Type B pancreatic cell (in vitro differentiated cells): ENCODE measurements around the gene NUDT19. TPM values are rescaled to one million over a fixed set of nuclear protein-coding genes. Genes with fewer than 3 reads are reported as not detected.
A peak's percentile ranks its signal among the peaks of the same experiment; 100 is the strongest.
"Not testable (repeated sequence)": the region's sequence is repeated elsewhere in the genome, so short reads cannot be mapped to it uniquely, and the experiment has no call there.

Source experiments
- DNase-seq: peaks from one replicate; pipeline ENCODE4 v3.0.0; 2021; ENCODE audit warnings: mixed read lengths; ENCODE audit not compliant: unreplicated experiment; ENCODE audit errors: extremely low spot score
- H3K27ac Mint-ChIP-seq: 2 replicates; pipeline ENCODE4 v1.8.0; 2021; ENCODE audit warnings: mild to moderate bottlenecking, mixed read lengths
- H3K27me3 Mint-ChIP-seq: 2 replicates; pipeline ENCODE4 v1.8.0; 2021; ENCODE audit warnings: mixed read lengths
- H3K36me3 Mint-ChIP-seq: 2 replicates; pipeline ENCODE4 v1.8.0; 2021; ENCODE audit warnings: mixed read lengths
- H3K4me1 Mint-ChIP-seq: one replicate; pipeline ENCODE4 v1.8.0; 2021; ENCODE audit warnings: mixed read lengths; ENCODE audit not compliant: unreplicated experiment
- H3K4me3 Mint-ChIP-seq: 2 replicates; pipeline ENCODE4 v1.8.0; 2021; ENCODE audit warnings: mild to moderate bottlenecking, mixed read lengths
- H3K9me3 Mint-ChIP-seq: 2 replicates; pipeline ENCODE4 v1.8.0; 2021; ENCODE audit warnings: mixed read lengths
- CTCF ChIP-seq: fragments of 200-600 bp; sonication (generic); conservative IDR thresholded peaks from 2 replicates; pipeline ENCODE4 v1.5.0; 2021; ENCODE audit warnings: antibody characterized with exemption, mild to moderate bottlenecking
- total RNA-seq: library from RNA; stranded (reverse); gene quantifications from 2 replicates; pipeline ENCODE4 v1.2.1, GENCODE V29; 2021; ENCODE audit warnings: low replicate concordance

The NUDT19 gene
- total RNA-seq, 1 donor from 2014 or later, result 10.8 TPM

GRCh38 chr19:32650671-32651070 is 41.0 kb upstream of the NUDT19 start:
- TF ChIP-seq CTCF, result no peak
- DNase-seq, result no peak
- H3K9me3 Mint-ChIP-seq, result no peaks in the 10 kb centered on the region
- peaks cover 6% of the 10 kb centered on the region for H3K4me1 Mint-ChIP-seq
- no peak overlapping the region for H3K27ac Mint-ChIP-seq
- H3K27me3 Mint-ChIP-seq, result no peaks in the 10 kb centered on the region
- no peak overlapping the region for H3K4me3 Mint-ChIP-seq
- H3K36me3 Mint-ChIP-seq, result peaks cover 16% of the 10 kb centered on the region

- H3K27ac Mint-ChIP-seq, result peak overlapping the region; percentile 61
- no peak overlapping the region for H3K4me3 Mint-ChIP-seq
- H3K27me3 Mint-ChIP-seq, result no peaks in the 10 kb centered on the region
- DNase-seq, result no peak
- TF ChIP-seq CTCF, result no peak
- peaks cover 14% of the 10 kb centered on the region for H3K36me3 Mint-ChIP-seq
- H3K9me3 Mint-ChIP-seq, result no peaks in the 10 kb centered on the region
- peaks cover 6% of the 10 kb centered on the region for H3K4me1 Mint-ChIP-seq
These were observed 39.9 kb upstream of the NUDT19 start for GRCh38 chr19:32651729-32652140.

- H3K27me3 Mint-ChIP-seq, H3K36me3 Mint-ChIP-seq, H3K9me3 Mint-ChIP-seq, DNase-seq, H3K4me1 Mint-ChIP-seq, H3K27ac Mint-ChIP-seq: not testable (repeated sequence)
- H3K4me3 Mint-ChIP-seq, result peak overlapping the region; percentile 47
These were observed 39.3 kb upstream of the NUDT19 start for GRCh38 chr19:32652331-32652730.

GRCh38 chr19:32652894-32653598 is 38.6 kb upstream of the NUDT19 start:
- H3K4me1 Mint-ChIP-seq, result peaks cover 6% of the 10 kb centered on the region
- peak overlapping the region; percentile 47 for H3K4me3 Mint-ChIP-seq
- no peak for TF ChIP-seq CTCF
- DNase-seq, result no peak
- H3K36me3 Mint-ChIP-seq, result peaks cover 8% of the 10 kb centered on the region
- H3K9me3 Mint-ChIP-seq, result no peaks in the 10 kb centered on the region
- no peak overlapping the region for H3K27ac Mint-ChIP-seq
- H3K27me3 Mint-ChIP-seq, result no peaks in the 10 kb centered on the region

GRCh38 chr19:32653599-32653915 is 38.1 kb upstream of the NUDT19 start:
- no peaks in the 10 kb centered on the region for H3K9me3 Mint-ChIP-seq
- no peak overlapping the region for H3K27ac Mint-ChIP-seq
- H3K36me3 Mint-ChIP-seq, result peaks cover 8% of the 10 kb centered on the region
- peak overlapping the region; percentile 28 for H3K4me3 Mint-ChIP-seq
- no peak for TF ChIP-seq CTCF
- peaks cover 6% of the 10 kb centered on the region for H3K4me1 Mint-ChIP-seq
- H3K27me3 Mint-ChIP-seq, result no peaks in the 10 kb centered on the region
- DNase-seq, result no peak

GRCh38 chr19:32656379-32656778 is 35.2 kb upstream of the NUDT19 start:
- H3K27ac Mint-ChIP-seq, DNase-seq, H3K9me3 Mint-ChIP-seq, H3K27me3 Mint-ChIP-seq, H3K36me3 Mint-ChIP-seq, H3K4me1 Mint-ChIP-seq, H3K4me3 Mint-ChIP-seq: not testable (repeated sequence)

- no peak for DNase-seq
- Mint-ChIP-seq H3K9me3 (no peaks in the 10 kb centered on the region), H3K27ac (no peak overlapping the region), H3K4me1 (no peaks in the 10 kb centered on the region), H3K27me3 (no peaks in the 10 kb centered on the region), H3K36me3 (no peaks in the 10 kb centered on the region), H3K4me3 (no peak overlapping the region)
- TF ChIP-seq CTCF, result no peak
These were observed 33.5 kb upstream of the NUDT19 start for GRCh38 chr19:32658075-32658474.
